GM21717 (cell line): ENCODE results near the gene CREB5.

Source experiments
- ATAC-seq: cut with Tn5 transposase; IDR thresholded peaks from one replicate; pipeline ENCODE4 v1.9.1; 2021; ENCODE audit warnings: mild to moderate bottlenecking, moderate library complexity; ENCODE audit not compliant: unreplicated experiment

CREB5 gene

GRCh38 chr7:28871077-28871476, 458.8 kb downstream of the CREB5 start:
- no peak for ATAC-seq

- no peak for ATAC-seq
These were observed 459.3 kb downstream of the CREB5 start for GRCh38 chr7:28871631-28872030.

- ATAC-seq, result no peak
These were observed 459.9 kb downstream of the CREB5 start for GRCh38 chr7:28872226-28872625.

- ATAC-seq, result no peak
These were observed 461.0 kb downstream of the CREB5 start for GRCh38 chr7:28873365-28873764.

GRCh38 chr7:28874001-28874400, 461.7 kb downstream of the CREB5 start:
- no peak for ATAC-seq
